GM12878 (cell line): Measurements from ENCODE around the gene PIR. TPM values are rescaled to one million over a fixed set of nuclear protein-coding genes. Genes with fewer than 3 reads are reported as not detected.

ENCODE experiments used
- ATAC-seq: fragments of 200-7000 bp; cut with Tn5 transposase; 3 replicates; pipeline ENCODE4 v1.9.1; 2020; ENCODE audit warnings: mild to moderate bottlenecking, moderate library complexity
- BruUV-seq: library from RNA; stranded (reverse); fragments of 400-500 nt; replicated peaks from 2 replicates; lab custom pipeline; 2021; lab: Mats Ljungman, UMichigan
- CTCF ChIA-PET: fragments of 300-600 bp; sonication (Branson Sonifier 250); formaldehyde crosslinking; extraction: SDS; loops from one replicate; lab custom pipeline; 2021; ENCODE audit warnings: inconsistent platforms; lab: Yijun Ruan, JAX
- POLR2A ChIA-PET: fragments of 350-600 bp; formaldehyde crosslinking; extraction: SDS; loops from one replicate; lab custom pipeline; 2021; ENCODE audit warnings: inconsistent platforms; lab: Charles Lee
- RAD21 ChIA-PET: fragments of 300-600 bp; sonication (Branson Sonifier 250); formaldehyde crosslinking; loops from one replicate; lab custom pipeline; 2023; ENCODE audit warnings: antibody characterized with exemption; ENCODE audit not compliant: unreplicated experiment; lab: Charles Lee
- SMC1A ChIA-PET: fragments of 300-600 bp; sonication (Branson Sonifier 250); formaldehyde crosslinking; loops from one replicate; lab custom pipeline; 2023; ENCODE audit not compliant: unreplicated experiment, uncharacterized antibody; lab: Charles Lee
- DNase-seq: peaks from one replicate; pipeline ENCODE4 v3.0.0-alpha.2; 2011; ENCODE audit warnings: low read depth, low spot score
- FAIRE-seq: peaks from 3 replicates; lab custom pipeline; 2011; peaks lifted over from hg19 to GRCh38; lab: Jason Lieb, UNC
- H2AFZ ChIP-seq: 2 replicates; pipeline ENCODE4 v1.6.0; 2011; ENCODE audit warnings: low read depth, low read length, control low read depth; ENCODE audit not compliant: control insufficient read depth
- H3K27ac ChIP-seq: 2 replicates; pipeline ENCODE4 v1.5.1; 2011; ENCODE audit warnings: control low read depth; ENCODE audit not compliant: control insufficient read depth, insufficient read depth
- H3K27me3 ChIP-seq, 2 experiments: replicated peaks in 1 of 2; 2 replicates each; pipeline versions ENCODE4 v1.6.0 to v1.6.1; 2011; ENCODE audit warnings: low read length in 1 of 2; ENCODE audit not compliant: control insufficient read depth in 2 of 2, insufficient read depth in 2 of 2
- H3K36me3 ChIP-seq, 2 experiments: 2 replicates each; pipeline ENCODE4 v1.5.1; 2011; ENCODE audit warnings: low read length in 1 of 2; ENCODE audit not compliant: control insufficient read depth in 2 of 2, insufficient read depth in 2 of 2
- H3K4me1 ChIP-seq: 2 replicates; pipeline ENCODE4 v1.6.1; 2011; ENCODE audit warnings: mild to moderate bottlenecking, low read length, moderate library complexity, mixed read lengths; ENCODE audit not compliant: control insufficient read depth, insufficient read depth
- H3K4me2 ChIP-seq: 2 replicates; pipeline ENCODE4 v1.6.0; 2011; ENCODE audit warnings: control low read depth; ENCODE audit not compliant: control insufficient read depth, insufficient read depth
- H3K4me3 ChIP-seq: fragments of 200-600 bp; sonication (generic); 2 replicates; pipeline ENCODE4 v1.5.1; 2016
- H3K79me2 ChIP-seq: 2 replicates; pipeline ENCODE4 v1.6.0; 2011; ENCODE audit warnings: low read length; ENCODE audit not compliant: control insufficient read depth, insufficient read depth
- H3K9ac ChIP-seq: 2 replicates; pipeline ENCODE4 v1.8.0; 2011; ENCODE audit warnings: low read length, control low read depth, mixed read lengths; ENCODE audit not compliant: control insufficient read depth, insufficient read depth
- H3K9me3 ChIP-seq: replicated peaks from 3 replicates; pipeline ENCODE4 v1.5.1; 2011; ENCODE audit warnings: mild to moderate bottlenecking, low read length; ENCODE audit not compliant: control insufficient read depth, insufficient read depth
- H4K20me1 ChIP-seq: 2 replicates; pipeline ENCODE4 v1.6.0; 2011; ENCODE audit not compliant: control insufficient read depth, insufficient read depth
- CBX5 ChIP-seq: sonication (generic); IDR thresholded peaks from 2 replicates; pipeline ENCODE4 v1.6.1; 2016; ENCODE audit warnings: low read depth, moderate library complexity, mild to moderate bottlenecking, inconsistent platforms
- CHD1 ChIP-seq: IDR thresholded peaks from 2 replicates; pipeline ENCODE4 v1.6.1; 2012; ENCODE audit warnings: low read depth, low read length, improper control_type of control experiment
- DPF2 ChIP-seq: fragments of 450-650 bp; IDR thresholded peaks from 2 replicates; pipeline ENCODE4 v1.6.1; 2017; ENCODE audit warnings: mild to moderate bottlenecking
- HCFC1 ChIP-seq: fragments of 150-350 bp; IDR thresholded peaks from 2 replicates; pipeline ENCODE4 v1.6.1; 2014; ENCODE audit warnings: low read length
- IKZF1 ChIP-seq: fragments of 450-650 bp; conservative IDR thresholded peaks from 2 replicates; pipeline ENCODE4 v1.6.1; 2017; ENCODE audit warnings: antibody characterized with exemption, mild to moderate bottlenecking
- MTA3 ChIP-seq: IDR thresholded peaks from 2 replicates; pipeline ENCODE4 v1.6.1; 2012; ENCODE audit warnings: low read length, inconsistent platforms, borderline replicate concordance
- PAX5 ChIP-seq: IDR thresholded peaks from 2 replicates; pipeline ENCODE4 v1.6.1; 2011; ENCODE audit warnings: low read depth, low read length, borderline replicate concordance
- PBX3 ChIP-seq: IDR thresholded peaks from 2 replicates; pipeline ENCODE4 v1.6.1; 2011; ENCODE audit warnings: mild to moderate bottlenecking, low read depth, low read length, moderate library complexity; ENCODE audit not compliant: insufficient replicate concordance
- PML ChIP-seq: IDR thresholded peaks from 2 replicates; pipeline ENCODE4 v1.6.1; 2012; ENCODE audit warnings: low read length, inconsistent platforms
- POLR2AphosphoS5 ChIP-seq: IDR thresholded peaks from 2 replicates; pipeline ENCODE4 v1.6.1; 2011; ENCODE audit warnings: mild to moderate bottlenecking, low read length, inconsistent platforms
- SIN3A ChIP-seq: IDR thresholded peaks from 2 replicates; pipeline ENCODE4 v1.6.1; 2012; ENCODE audit warnings: low read depth, low read length, improper control_type of control experiment
- USF1 ChIP-seq: IDR thresholded peaks from 2 replicates; pipeline ENCODE4 v1.6.1; 2011; ENCODE audit warnings: borderline replicate concordance, low read depth, mild to moderate bottlenecking, moderate library complexity, mixed read lengths, low read length; ENCODE audit not compliant: insufficient read depth; ENCODE audit errors: extremely low read length
- in situ Hi-C: fragments of 300-500 bp; cut with MboI; formaldehyde crosslinking; loops from 9 replicates; pipeline ENCODE4 v1.14.3; 2018; ENCODE audit warnings: mixed read lengths
- intact Hi-C: fragments of 100-400 bp; cut with micrococcal nuclease; formaldehyde crosslinking; loops from one replicate; pipeline ENCODE4 v1.14.2; 2022; ENCODE audit not compliant: unreplicated experiment
- polyA plus RNA-seq, 11 experiments: library from polyadenylated mRNA; depleted of rRNA in 4 of 11; unstranded in 6 of 11; stranded (reverse) in 5 of 11; fragments of >200 nt; fragmentation: Nextera tagmentation in 4 of 11; fragmentation: Illumina TruSeq in 1 of 11; extraction: Ambion mirVana in 4 of 11; extraction: Trizol in 1 of 11; gene quantifications; 1 replicate in 1 of 11; 2 replicates in 10 of 11; pipeline versions ENCODE4 v1.2.1 to v1.2.3, GENCODE V29; 2011 to 2016; ENCODE audit warnings: inconsistent platforms in 2 of 11, missing spikeins in 2 of 11, low read depth in 1 of 11
- total RNA-seq, 4 experiments: library from RNA; depleted of rRNA in 3 of 4; stranded (reverse); fragments of >200 nt in 3 of 4; fragmentation: Illumina TruSeq in 1 of 4; extraction: Trizol in 1 of 4; gene quantifications; 2 replicates each; pipeline versions ENCODE4 v1.2.1 to v1.2.3, GENCODE V29; 2013 to 2021
- TF ChIP-seq, protein P1 (sequence below): fragments of 450-650 bp; IDR thresholded peaks from 2 replicates; pipeline ENCODE4 v1.6.1; 2018; ENCODE audit warnings: mild to moderate bottlenecking, low read depth, moderate library complexity; ENCODE audit not compliant: partially characterized antibody
- TF ChIP-seq, protein P2 (sequence below): fragments of 450-650 bp; IDR thresholded peaks from 2 replicates; pipeline ENCODE4 v1.6.1; 2016; ENCODE audit warnings: mild to moderate bottlenecking, moderate library complexity, borderline replicate concordance

Gene PIR
- total and polyA plus RNA-seq, 10 of the 15 experiments (the other 5 are each of a cell fraction or from before 2014, with no cell fraction given) = 3.8 to 16.5 (median 7.3) TPM

- TF ChIP-seq, protein P1, sequence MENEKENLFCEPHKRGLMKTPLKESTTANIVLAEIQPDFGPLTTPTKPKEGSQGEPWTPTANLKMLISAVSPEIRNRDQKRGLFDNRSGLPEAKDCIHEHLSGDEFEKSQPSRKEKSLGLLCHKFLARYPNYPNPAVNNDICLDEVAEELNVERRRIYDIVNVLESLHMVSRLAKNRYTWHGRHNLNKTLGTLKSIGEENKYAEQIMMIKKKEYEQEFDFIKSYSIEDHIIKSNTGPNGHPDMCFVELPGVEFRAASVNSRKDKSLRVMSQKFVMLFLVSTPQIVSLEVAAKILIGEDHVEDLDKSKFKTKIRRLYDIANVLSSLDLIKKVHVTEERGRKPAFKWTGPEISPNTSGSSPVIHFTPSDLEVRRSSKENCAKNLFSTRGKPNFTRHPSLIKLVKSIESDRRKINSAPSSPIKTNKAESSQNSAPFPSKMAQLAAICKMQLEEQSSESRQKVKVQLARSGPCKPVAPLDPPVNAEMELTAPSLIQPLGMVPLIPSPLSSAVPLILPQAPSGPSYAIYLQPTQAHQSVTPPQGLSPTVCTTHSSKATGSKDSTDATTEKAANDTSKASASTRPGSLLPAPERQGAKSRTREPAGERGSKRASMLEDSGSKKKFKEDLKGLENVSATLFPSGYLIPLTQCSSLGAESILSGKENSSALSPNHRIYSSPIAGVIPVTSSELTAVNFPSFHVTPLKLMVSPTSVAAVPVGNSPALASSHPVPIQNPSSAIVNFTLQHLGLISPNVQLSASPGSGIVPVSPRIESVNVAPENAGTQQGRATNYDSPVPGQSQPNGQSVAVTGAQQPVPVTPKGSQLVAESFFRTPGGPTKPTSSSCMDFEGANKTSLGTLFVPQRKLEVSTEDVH = no peak
These were observed 32.7 kb upstream of the PIR start (continued) for GRCh38 chrX:15525664-15526416.

DNA sequence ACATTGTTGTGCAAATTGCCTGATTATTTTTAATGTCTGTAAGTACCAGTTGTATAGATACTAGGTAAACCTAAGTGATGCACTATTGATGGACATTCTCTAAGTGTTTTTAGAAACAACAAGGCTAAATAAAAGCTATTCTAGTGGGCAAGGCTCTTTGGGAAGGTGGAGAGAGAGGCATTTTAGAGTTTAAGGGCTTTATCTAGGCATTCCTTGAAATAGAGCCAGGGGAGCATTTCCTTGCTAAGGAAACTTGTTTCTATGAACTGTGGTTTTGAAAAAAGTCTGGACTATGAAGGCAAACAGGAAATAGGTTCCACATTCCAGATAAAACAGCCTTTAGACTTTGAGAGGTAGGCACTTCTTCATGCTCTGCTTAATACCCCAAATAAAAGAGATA lies 31.3 kb upstream of the PIR start:
- Histone ChIP-seq H3K4me2 (no peak overlapping the region), H3K27ac (no peak overlapping the region), H3K36me3 (no peaks in the 10 kb centered on the region), H3K4me3 (no peak overlapping the region), H4K20me1 (no peaks in the 10 kb centered on the region), H3K79me2 (no peaks in the 10 kb centered on the region), H2AFZ (no peak overlapping the region), H3K9me3 (no peaks in the 10 kb centered on the region), H3K27me3 (peaks cover 0 to 5% of the 10 kb centered on the region in 2 experiments; a peak in 1 of 4 replicates), H3K9ac (no peak overlapping the region), H3K4me1 (no peaks in the 10 kb centered on the region)
- no peak for ATAC-seq
- in situ Hi-C loops (no loop called here), intact Hi-C loops (no loop called here)
- POLR2A ChIA-PET = no interaction called here
- SMC1A ChIA-PET = interaction anchor here (1.0 kb wide), 2 partner anchors 11 to 12 kb away, joined by 3 read pairs; no protein-coding TSS in a partner anchor
- CTCF ChIA-PET = no interaction called here
- no peak for DNase-seq
- RAD21 ChIA-PET = no interaction called here
- no TSS peak for BruUV-seq
- FAIRE-seq = no peak
- TF ChIP-seq, protein P2, sequence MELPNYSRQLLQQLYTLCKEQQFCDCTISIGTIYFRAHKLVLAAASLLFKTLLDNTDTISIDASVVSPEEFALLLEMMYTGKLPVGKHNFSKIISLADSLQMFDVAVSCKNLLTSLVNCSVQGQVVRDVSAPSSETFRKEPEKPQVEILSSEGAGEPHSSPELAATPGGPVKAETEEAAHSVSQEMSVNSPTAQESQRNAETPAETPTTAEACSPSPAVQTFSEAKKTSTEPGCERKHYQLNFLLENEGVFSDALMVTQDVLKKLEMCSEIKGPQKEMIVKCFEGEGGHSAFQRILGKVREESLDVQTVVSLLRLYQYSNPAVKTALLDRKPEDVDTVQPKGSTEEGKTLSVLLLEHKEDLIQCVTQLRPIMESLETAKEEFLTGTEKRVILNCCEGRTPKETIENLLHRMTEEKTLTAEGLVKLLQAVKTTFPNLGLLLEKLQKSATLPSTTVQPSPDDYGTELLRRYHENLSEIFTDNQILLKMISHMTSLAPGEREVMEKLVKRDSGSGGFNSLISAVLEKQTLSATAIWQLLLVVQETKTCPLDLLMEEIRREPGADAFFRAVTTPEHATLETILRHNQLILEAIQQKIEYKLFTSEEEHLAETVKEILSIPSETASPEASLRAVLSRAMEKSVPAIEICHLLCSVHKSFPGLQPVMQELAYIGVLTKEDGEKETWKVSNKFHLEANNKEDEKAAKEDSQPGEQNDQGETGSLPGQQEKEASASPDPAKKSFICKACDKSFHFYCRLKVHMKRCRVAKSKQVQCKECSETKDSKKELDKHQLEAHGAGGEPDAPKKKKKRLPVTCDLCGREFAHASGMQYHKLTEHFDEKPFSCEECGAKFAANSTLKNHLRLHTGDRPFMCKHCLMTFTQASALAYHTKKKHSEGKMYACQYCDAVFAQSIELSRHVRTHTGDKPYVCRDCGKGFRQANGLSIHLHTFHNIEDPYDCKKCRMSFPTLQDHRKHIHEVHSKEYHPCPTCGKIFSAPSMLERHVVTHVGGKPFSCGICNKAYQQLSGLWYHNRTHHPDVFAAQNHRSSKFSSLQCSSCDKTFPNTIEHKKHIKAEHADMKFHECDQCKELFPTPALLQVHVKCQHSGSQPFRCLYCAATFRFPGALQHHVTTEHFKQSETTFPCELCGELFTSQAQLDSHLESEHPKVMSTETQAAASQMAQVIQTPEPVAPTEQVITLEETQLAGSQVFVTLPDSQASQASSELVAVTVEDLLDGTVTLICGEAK = no peak
- TF ChIP-seq MTA3 (no peak), PAX5 (no peak), HCFC1 (no peak), DPF2 (no peak), CBX5 (no peak), PBX3 (no peak), SIN3A (no peak), POLR2AphosphoS5 (no peak), IKZF1 (no peak), CHD1 (no peak), PML (no peak), USF1 (no peak)
